Gastrocnemius medialis (tissue), 4 donors: ENCODE data around the gene AZIN2.

ENCODE experiments used
- POLR2A ChIP-seq, 2 donors: fragments of 450-650 bp; IDR thresholded peaks; one replicate each; pipeline ENCODE4 v1.6.1; 2017; ENCODE audit warnings: antibody characterized with exemption in 2 of 2, mild to moderate bottlenecking in 2 of 2, moderate library complexity in 2 of 2
- TF ChIP-seq, protein P1 (sequence below), 5 experiments: fragments of 450-650 bp in 3 of 5; fragments of 200-600 bp in 2 of 5; sonication (generic) in 2 of 5; IDR thresholded peaks in 4 of 5; conservative IDR thresholded peaks in 1 of 5; 1 replicate in 4 of 5; 2 replicates in 1 of 5; pipeline ENCODE4 v1.5.1; 2016 to 2019; ENCODE audit warnings: antibody characterized with exemption in 5 of 5, mild to moderate bottlenecking in 3 of 5, moderate library complexity in 3 of 5

DNA sequence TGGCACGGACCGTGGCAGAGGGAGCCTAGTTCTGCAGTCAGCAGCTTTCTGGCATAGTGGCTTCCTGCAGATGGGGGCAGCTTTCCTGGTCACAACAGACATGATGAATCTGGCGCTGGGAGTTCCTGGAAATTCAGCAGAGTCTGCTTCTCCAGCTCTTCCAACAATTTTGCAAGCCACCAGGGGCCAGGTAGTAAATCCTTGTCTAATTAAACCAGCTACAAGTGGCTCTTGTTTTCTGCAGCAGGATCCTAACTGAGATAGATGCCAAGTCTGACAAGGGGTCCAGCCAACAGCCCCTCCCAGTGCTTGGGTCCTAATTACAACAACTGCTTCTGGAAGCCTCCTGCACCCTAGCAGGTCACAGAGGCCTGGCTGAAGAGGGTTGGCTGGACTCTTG lies 65.0 kb downstream of the AZIN2 start:
- TF ChIP-seq, protein P1, sequence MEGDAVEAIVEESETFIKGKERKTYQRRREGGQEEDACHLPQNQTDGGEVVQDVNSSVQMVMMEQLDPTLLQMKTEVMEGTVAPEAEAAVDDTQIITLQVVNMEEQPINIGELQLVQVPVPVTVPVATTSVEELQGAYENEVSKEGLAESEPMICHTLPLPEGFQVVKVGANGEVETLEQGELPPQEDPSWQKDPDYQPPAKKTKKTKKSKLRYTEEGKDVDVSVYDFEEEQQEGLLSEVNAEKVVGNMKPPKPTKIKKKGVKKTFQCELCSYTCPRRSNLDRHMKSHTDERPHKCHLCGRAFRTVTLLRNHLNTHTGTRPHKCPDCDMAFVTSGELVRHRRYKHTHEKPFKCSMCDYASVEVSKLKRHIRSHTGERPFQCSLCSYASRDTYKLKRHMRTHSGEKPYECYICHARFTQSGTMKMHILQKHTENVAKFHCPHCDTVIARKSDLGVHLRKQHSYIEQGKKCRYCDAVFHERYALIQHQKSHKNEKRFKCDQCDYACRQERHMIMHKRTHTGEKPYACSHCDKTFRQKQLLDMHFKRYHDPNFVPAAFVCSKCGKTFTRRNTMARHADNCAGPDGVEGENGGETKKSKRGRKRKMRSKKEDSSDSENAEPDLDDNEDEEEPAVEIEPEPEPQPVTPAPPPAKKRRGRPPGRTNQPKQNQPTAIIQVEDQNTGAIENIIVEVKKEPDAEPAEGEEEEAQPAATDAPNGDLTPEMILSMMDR (IDR thresholded peaks at IDR 0.05 in 4 of 5, conservative IDR thresholded peaks at IDR 0.05 in 1 of 5), result no peak
- no peak for TF ChIP-seq POLR2A (IDR thresholded peaks at IDR 0.05)
